ENCODE results near the gene STK11.

DNA sequence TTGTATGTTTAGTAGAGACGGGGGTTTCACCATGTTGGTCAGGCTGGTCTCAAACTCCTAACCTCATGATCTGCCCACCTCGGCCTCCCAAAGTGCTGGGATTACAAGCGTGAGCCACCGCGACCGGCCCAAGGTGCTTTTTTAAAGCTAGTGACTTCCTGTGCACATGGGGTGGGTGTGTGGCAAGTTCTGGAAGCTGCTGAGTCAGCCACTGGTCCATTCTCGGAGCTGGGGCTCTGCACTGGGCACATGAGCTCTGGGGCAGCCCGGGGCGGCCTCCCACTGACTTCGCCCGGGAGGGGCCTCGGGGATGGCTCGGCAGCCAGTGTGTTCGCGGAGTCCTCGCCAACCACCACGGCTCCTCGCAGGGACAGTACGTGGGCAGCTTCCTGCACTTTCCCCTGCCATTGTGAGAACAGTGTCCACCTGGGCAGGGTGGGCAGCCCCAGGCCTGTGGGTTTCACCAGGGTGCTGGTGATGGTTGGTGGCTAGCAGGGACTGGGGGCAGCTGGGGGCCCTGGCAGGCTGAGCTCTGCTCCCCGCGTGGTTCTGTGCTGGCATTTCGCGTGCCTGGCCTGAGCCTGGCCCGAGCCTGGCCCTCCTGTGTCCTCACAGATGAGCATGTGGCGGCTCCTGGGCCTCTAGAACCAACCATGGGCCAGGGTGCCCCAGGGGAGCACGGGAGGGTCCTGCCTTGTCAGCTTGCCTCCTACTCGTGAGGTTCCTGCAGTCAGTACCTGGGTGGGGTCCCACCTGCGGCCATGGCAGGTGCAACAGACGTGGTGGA, 20.1 kb downstream of the STK11 start:
- TF ChIP-seq, protein P1, sequence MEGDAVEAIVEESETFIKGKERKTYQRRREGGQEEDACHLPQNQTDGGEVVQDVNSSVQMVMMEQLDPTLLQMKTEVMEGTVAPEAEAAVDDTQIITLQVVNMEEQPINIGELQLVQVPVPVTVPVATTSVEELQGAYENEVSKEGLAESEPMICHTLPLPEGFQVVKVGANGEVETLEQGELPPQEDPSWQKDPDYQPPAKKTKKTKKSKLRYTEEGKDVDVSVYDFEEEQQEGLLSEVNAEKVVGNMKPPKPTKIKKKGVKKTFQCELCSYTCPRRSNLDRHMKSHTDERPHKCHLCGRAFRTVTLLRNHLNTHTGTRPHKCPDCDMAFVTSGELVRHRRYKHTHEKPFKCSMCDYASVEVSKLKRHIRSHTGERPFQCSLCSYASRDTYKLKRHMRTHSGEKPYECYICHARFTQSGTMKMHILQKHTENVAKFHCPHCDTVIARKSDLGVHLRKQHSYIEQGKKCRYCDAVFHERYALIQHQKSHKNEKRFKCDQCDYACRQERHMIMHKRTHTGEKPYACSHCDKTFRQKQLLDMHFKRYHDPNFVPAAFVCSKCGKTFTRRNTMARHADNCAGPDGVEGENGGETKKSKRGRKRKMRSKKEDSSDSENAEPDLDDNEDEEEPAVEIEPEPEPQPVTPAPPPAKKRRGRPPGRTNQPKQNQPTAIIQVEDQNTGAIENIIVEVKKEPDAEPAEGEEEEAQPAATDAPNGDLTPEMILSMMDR (IDR thresholded peaks at IDR 0.05; ENCODE audit: low read depth, low read length), result no peak
- TF ChIP-seq POLR2A (IDR thresholded peaks at IDR 0.05; ENCODE audit: extremely low read depth, insufficient read length), result no peak
- no peak for TF ChIP-seq MYC (IDR thresholded peaks at IDR 0.05; ENCODE audit: low read depth, low read length)

Data from NB4 (cell line).